ENCODE results near the gene CCSER2. TPM values are rescaled to one million over a fixed set of nuclear protein-coding genes. Genes with fewer than 3 reads are reported as not detected.

CCSER2 gene
- polyA plus RNA-seq, 2 of the 4 experiments (the other 2 are of a cell fraction), result 9.2 to 28.2 TPM

DNA sequence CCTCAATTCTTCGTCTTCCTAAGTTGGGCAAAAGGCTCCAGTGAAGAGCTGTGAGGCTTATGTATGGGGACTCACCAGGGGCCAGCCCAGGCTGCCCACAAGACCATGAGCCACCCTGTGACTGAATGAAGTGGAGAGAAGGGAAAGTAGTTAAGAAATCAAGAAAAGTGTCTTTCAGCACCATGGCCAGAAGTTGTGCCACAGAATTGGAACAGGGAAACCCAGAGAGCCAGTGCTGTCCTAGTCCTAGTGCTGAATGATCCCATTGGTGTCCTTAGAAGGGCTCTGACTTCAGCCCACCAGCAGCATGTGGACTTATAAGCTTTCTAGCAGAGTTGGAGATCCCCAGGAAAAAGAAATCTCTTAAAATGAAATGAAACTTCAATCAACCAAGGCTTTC is 37.0 kb upstream of the CCSER2 start:
- H3K27ac ChIP-seq, result no peak overlapping the region
- FAIRE-seq (no peak), ATAC-seq (peak in 1 of 2 experiments; percentile 54; a peak in 2 of 6 replicates), DNase-seq (ENCODE audit: low read depth in 1 of 2, low spot score in 1 of 2) (no peak)
- H3K9me3 ChIP-seq, result 0 out of 3 replicates have a peak, but pooled peaks cover under 1% of the 10 kb centered on the region
- H3K4me1 ChIP-seq, result no peaks in the 10 kb centered on the region
- H3K4me3 ChIP-seq, result no peak overlapping the region
- peak; percentile 58; the same call in 1 of the 2 replicates for TF ChIP-seq EHMT2 (IDR thresholded peaks at IDR 0.05; ENCODE audit: low read depth)
- TF ChIP-seq, protein P1, sequence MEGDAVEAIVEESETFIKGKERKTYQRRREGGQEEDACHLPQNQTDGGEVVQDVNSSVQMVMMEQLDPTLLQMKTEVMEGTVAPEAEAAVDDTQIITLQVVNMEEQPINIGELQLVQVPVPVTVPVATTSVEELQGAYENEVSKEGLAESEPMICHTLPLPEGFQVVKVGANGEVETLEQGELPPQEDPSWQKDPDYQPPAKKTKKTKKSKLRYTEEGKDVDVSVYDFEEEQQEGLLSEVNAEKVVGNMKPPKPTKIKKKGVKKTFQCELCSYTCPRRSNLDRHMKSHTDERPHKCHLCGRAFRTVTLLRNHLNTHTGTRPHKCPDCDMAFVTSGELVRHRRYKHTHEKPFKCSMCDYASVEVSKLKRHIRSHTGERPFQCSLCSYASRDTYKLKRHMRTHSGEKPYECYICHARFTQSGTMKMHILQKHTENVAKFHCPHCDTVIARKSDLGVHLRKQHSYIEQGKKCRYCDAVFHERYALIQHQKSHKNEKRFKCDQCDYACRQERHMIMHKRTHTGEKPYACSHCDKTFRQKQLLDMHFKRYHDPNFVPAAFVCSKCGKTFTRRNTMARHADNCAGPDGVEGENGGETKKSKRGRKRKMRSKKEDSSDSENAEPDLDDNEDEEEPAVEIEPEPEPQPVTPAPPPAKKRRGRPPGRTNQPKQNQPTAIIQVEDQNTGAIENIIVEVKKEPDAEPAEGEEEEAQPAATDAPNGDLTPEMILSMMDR (IDR thresholded peaks at IDR 0.05), result no peak
- TF ChIP-seq, protein P2, sequence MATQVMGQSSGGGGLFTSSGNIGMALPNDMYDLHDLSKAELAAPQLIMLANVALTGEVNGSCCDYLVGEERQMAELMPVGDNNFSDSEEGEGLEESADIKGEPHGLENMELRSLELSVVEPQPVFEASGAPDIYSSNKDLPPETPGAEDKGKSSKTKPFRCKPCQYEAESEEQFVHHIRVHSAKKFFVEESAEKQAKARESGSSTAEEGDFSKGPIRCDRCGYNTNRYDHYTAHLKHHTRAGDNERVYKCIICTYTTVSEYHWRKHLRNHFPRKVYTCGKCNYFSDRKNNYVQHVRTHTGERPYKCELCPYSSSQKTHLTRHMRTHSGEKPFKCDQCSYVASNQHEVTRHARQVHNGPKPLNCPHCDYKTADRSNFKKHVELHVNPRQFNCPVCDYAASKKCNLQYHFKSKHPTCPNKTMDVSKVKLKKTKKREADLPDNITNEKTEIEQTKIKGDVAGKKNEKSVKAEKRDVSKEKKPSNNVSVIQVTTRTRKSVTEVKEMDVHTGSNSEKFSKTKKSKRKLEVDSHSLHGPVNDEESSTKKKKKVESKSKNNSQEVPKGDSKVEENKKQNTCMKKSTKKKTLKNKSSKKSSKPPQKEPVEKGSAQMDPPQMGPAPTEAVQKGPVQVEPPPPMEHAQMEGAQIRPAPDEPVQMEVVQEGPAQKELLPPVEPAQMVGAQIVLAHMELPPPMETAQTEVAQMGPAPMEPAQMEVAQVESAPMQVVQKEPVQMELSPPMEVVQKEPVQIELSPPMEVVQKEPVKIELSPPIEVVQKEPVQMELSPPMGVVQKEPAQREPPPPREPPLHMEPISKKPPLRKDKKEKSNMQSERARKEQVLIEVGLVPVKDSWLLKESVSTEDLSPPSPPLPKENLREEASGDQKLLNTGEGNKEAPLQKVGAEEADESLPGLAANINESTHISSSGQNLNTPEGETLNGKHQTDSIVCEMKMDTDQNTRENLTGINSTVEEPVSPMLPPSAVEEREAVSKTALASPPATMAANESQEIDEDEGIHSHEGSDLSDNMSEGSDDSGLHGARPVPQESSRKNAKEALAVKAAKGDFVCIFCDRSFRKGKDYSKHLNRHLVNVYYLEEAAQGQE (IDR thresholded peaks at IDR 0.05), result peak; percentile 90
- 22% methylated on average over 1 of the region's 1 CpG for WGBS (ENCODE audit: missing lambda C conversion rate)
- ChIA-PET CTCF (interaction anchor here (2.7 kb wide), 1 partner anchor 249 kb away, joined by 8 read pairs; no protein-coding TSS in a partner anchor), POLR2A (no interaction called here)
- H3K4me2 ChIP-seq, result no peak overlapping the region

DNA sequence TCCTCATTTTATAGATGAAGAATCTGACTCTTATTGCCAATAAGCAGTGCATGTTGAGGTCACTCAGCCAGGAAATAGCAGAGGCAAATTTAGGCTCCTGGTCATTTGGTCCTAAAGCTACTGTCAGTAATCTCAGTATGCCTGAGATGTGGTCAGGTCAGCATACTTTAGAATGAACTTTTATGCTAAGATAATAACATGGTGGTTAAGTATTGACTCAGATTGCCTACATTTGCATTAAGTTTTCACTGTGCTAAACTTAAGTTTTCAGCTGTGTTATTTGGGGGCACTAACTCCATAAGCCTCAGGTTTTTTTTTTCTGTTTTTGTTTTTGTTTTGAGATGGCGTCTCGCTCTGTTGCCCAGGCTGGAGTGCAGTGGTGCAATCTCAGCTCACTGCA is 35.9 kb upstream of the CCSER2 start:
- ChIA-PET POLR2A (no interaction called here), CTCF (interaction anchor here (0.6 to 1.5 kb wide), 4 partner anchors 28 to 244 kb away, joined by 3 to 8 read pairs (median 4); no protein-coding TSS in a partner anchor)
- Histone ChIP-seq H3K4me3 (no peak overlapping the region), H3K4me1 (no peaks in the 10 kb centered on the region), H3K4me2 (no peak overlapping the region), H3K27ac (no peak overlapping the region), H3K9me3 (no peaks in the 10 kb centered on the region)
- whole genome bisulfite sequencing (ENCODE audit: missing lambda C conversion rate), result 81% methylated on average over 2 of the region's 2 CpGs
- TF ChIP-seq ESRRA (IDR thresholded peaks at IDR 0.05; ENCODE audit: borderline replicate concordance, low read length) (no peak), RCOR1 (IDR thresholded peaks at IDR 0.05; ENCODE audit: low read depth, low read length) (no peak), RFX5 (IDR thresholded peaks at IDR 0.05) (no peak), HDAC2 (IDR thresholded peaks at IDR 0.05) (no peak), CHD2 (IDR thresholded peaks at IDR 0.05; ENCODE audit: low read length, partially characterized antibody) (no peak), ZNF302 (CRISPR knock-in tag; IDR thresholded peaks at IDR 0.05) (no peak)
- no peak for FAIRE-seq
- no peak for ATAC-seq
- no peak for DNase-seq (ENCODE audit: low read depth in 1 of 2, low spot score in 1 of 2)

DNA sequence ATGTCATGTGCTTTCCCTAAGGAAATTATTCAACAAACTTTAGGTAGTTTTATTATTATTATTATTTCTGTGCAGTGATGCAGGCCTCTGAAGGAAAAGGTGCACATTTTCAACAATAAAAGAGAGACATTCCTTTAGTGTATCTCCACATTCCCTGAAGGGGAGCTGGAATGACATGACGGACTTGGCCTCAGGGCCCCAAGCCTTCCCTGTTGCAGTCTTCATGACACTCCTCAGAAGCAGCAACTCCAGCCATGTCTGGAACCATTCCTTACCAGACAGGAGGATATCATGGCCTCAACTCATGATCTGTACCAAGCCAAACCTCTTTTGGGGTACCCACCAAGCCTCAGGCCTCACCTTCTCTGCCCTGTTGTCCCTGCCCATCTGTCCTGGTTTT is 35.2 kb upstream of the CCSER2 start:
- FAIRE-seq, result no peak
- CTCF ChIA-PET, result interaction anchor here (0.7 to 1.5 kb wide), 3 partner anchors 10 to 244 kb away, joined by 3 to 8 read pairs (median 5); no protein-coding TSS in a partner anchor
- no peaks in the 10 kb centered on the region for H3K4me1 ChIP-seq
- TF ChIP-seq JUNB (IDR thresholded peaks at IDR 0.05) (no peak), MYC (IDR thresholded peaks at IDR 0.05; ENCODE audit: borderline replicate concordance, low read length) (no peak), ZSCAN20 (CRISPR knock-in tag; IDR thresholded peaks at IDR 0.05) (no peak), HOXB13 (CRISPR knock-in tag; IDR thresholded peaks at IDR 0.05; ENCODE audit: low read depth) (no peak), ZC3H11A (IDR thresholded peaks at IDR 0.05) (no peak), MAFK (IDR thresholded peaks at IDR 0.05; ENCODE audit: partially characterized antibody) (no peak), NR3C1 (IDR thresholded peaks at IDR 0.05) (no peak), SREBF2 (IDR thresholded peaks at IDR 0.05) (no peak), TP53 (CRISPR knock-in tag; IDR thresholded peaks at IDR 0.05) (no peak), RCOR1 (IDR thresholded peaks at IDR 0.05; ENCODE audit: low read depth, low read length) (no peak), HEYL (CRISPR knock-in tag; IDR thresholded peaks at IDR 0.05) (no peak), ZFP36 (IDR thresholded peaks at IDR 0.05; ENCODE audit: borderline replicate concordance, partially characterized antibody) (no peak), SMC3 (IDR thresholded peaks at IDR 0.05) (no peak)
- TF ChIP-seq, protein P3, sequence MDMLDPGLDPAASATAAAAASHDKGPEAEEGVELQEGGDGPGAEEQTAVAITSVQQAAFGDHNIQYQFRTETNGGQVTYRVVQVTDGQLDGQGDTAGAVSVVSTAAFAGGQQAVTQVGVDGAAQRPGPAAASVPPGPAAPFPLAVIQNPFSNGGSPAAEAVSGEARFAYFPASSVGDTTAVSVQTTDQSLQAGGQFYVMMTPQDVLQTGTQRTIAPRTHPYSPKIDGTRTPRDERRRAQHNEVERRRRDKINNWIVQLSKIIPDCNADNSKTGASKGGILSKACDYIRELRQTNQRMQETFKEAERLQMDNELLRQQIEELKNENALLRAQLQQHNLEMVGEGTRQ (IDR thresholded peaks at IDR 0.05), result no peak
- TF ChIP-seq, protein P1 (IDR thresholded peaks at IDR 0.05), result no peak
- TF ChIP-seq, protein P4, sequence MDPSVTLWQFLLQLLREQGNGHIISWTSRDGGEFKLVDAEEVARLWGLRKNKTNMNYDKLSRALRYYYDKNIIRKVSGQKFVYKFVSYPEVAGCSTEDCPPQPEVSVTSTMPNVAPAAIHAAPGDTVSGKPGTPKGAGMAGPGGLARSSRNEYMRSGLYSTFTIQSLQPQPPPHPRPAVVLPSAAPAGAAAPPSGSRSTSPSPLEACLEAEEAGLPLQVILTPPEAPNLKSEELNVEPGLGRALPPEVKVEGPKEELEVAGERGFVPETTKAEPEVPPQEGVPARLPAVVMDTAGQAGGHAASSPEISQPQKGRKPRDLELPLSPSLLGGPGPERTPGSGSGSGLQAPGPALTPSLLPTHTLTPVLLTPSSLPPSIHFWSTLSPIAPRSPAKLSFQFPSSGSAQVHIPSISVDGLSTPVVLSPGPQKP (IDR thresholded peaks at IDR 0.05; ENCODE audit: low read depth, low read length), result no peak
- TF ChIP-seq, protein P5, sequence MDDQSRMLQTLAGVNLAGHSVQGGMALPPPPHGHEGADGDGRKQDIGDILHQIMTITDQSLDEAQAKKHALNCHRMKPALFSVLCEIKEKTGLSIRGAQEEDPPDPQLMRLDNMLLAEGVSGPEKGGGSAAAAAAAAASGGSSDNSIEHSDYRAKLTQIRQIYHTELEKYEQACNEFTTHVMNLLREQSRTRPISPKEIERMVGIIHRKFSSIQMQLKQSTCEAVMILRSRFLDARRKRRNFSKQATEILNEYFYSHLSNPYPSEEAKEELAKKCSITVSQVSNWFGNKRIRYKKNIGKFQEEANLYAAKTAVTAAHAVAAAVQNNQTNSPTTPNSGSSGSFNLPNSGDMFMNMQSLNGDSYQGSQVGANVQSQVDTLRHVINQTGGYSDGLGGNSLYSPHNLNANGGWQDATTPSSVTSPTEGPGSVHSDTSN (IDR thresholded peaks at IDR 0.05), result no peak

More for the DNA sequence above, 35.2 kb upstream of the CCSER2 start:
- Histone ChIP-seq H3K4me3 (no peak overlapping the region), H3K4me2 (no peak overlapping the region), H3K27ac (no peak overlapping the region), H3K9me3 (no peaks in the 10 kb centered on the region)
- POLR2A ChIA-PET, result no interaction called here
- DNase-seq (ENCODE audit: low read depth in 1 of 2, low spot score in 1 of 2), result no peak
- no peak for ATAC-seq
- WGBS (ENCODE audit: missing lambda C conversion rate), result 94% methylated on average over 1 of the region's 1 CpG

All from A549 (cell line).